Vagina (tissue), 2 donors: Measurements from ENCODE around the gene ZNF44. TPM values are rescaled to one million over a fixed set of nuclear protein-coding genes. Genes with fewer than 3 reads are reported as not detected.

Experiments used
- DNase-seq, 2 donors: peaks; one replicate each; pipeline ENCODE4 v3.0.0-alpha.2; 2017; ENCODE audit errors: extremely low spot score in 2 of 2
- H3K27ac ChIP-seq: fragments of 200-600 bp; sonication (generic); one replicate; pipeline ENCODE4 v1.5.1; 2019
- H3K27me3 ChIP-seq: fragments of 200-600 bp; sonication (generic); one replicate; pipeline ENCODE4 v1.5.1; 2019
- H3K36me3 ChIP-seq, 2 donors: fragments of 200-600 bp; sonication (generic); one replicate each; pipeline ENCODE4 v1.5.1; 2017 to 2019
- H3K4me1 ChIP-seq: fragments of 200-600 bp; sonication (generic); one replicate; pipeline ENCODE4 v1.5.1; 2019
- H3K4me3 ChIP-seq, 2 donors: fragments of 200-600 bp; sonication (generic); 1 replicate in 1 of 2; 2 replicates in 1 of 2; pipeline ENCODE4 v1.5.1; 2016 to 2019
- H3K9me3 ChIP-seq: fragments of 200-600 bp; sonication (generic); one replicate; pipeline ENCODE4 v1.5.1; 2019
- CTCF ChIP-seq, 3 experiments: fragments of 450-650 bp in 2 of 3; fragments of 200-600 bp in 1 of 3; sonication (generic) in 1 of 3; IDR thresholded peaks; one replicate each; pipeline ENCODE4 v1.5.1; 2017 to 2019; ENCODE audit warnings: antibody characterized with exemption in 3 of 3, mild to moderate bottlenecking in 2 of 3, moderate library complexity in 2 of 3
- POLR2A ChIP-seq, 2 donors: fragments of 450-650 bp; IDR thresholded peaks; one replicate each; pipeline ENCODE4 v1.6.1; 2017; ENCODE audit warnings: antibody characterized with exemption in 2 of 2, mild to moderate bottlenecking in 2 of 2, moderate library complexity in 2 of 2
- POLR2AphosphoS5 ChIP-seq, 2 donors: sonication (generic); formaldehyde crosslinking; IDR thresholded peaks; one replicate each; pipeline ENCODE4 v1.9.0; 2017; ENCODE audit warnings: antibody characterized with exemption in 2 of 2, mild to moderate bottlenecking in 2 of 2, low read depth in 1 of 2; ENCODE audit not compliant: insufficient read depth in 1 of 2
- intact Hi-C: fragments of 100-400 bp; cut with DNase I; formaldehyde crosslinking; loops from one replicate; pipeline ENCODE4 v1.15.1; 2023
- total RNA-seq: library from RNA; depleted of rRNA; stranded (reverse); fragments of >200 nt; gene quantifications from one replicate; pipeline ENCODE4 v1.2.3, GENCODE V29; 2016

Gene ZNF44
- total RNA-seq, 1 donor from 2014 or later, result 11.5 TPM

GRCh38 chr19:12278713-12279112, 16.0 kb downstream of the ZNF44 start:
- peaks cover under 1 to 43% of the 10 kb centered on the region in 2 donors for H3K36me3 ChIP-seq
- no peak overlapping the region for H3K27ac ChIP-seq
- no peak overlapping the region for H3K4me3 ChIP-seq
- intact Hi-C loops, result no loop called here
- peaks cover 8% of the 10 kb centered on the region for H3K4me1 ChIP-seq
- H3K9me3 ChIP-seq, result peaks cover 12% of the 10 kb centered on the region
- no peaks in the 10 kb centered on the region for H3K27me3 ChIP-seq
- no peak for TF ChIP-seq POLR2A (IDR thresholded peaks at IDR 0.05)
- TF ChIP-seq CTCF (IDR thresholded peaks at IDR 0.05), result no peak
- no peak for TF ChIP-seq POLR2AphosphoS5 (IDR thresholded peaks at IDR 0.05; ENCODE audit: insufficient read depth in 1 of 2, low read depth in 1 of 2)
- DNase-seq, result no peak

- Histone ChIP-seq H3K9me3 (peaks cover 44% of the 10 kb centered on the region), H3K4me1 (no peaks in the 10 kb centered on the region), H3K36me3 (peaks cover 19 to 74% of the 10 kb centered on the region in 2 donors)
Measured at GRCh38 chr19:12272980-12273901, 21.4 kb downstream of the ZNF44 start.

GRCh38 chr19:12272386-12272785, 22.3 kb downstream of the ZNF44 start:
- Histone ChIP-seq H3K9me3 (peaks cover 37% of the 10 kb centered on the region), H3K36me3 (peaks cover 19 to 66% of the 10 kb centered on the region in 2 donors), H3K27me3 (no peaks in the 10 kb centered on the region), H3K4me1 (no peaks in the 10 kb centered on the region), H3K4me3 (no peak overlapping the region), H3K27ac (no peak overlapping the region)
- no peak for TF ChIP-seq POLR2A (IDR thresholded peaks at IDR 0.05)
- TF ChIP-seq POLR2AphosphoS5 (IDR thresholded peaks at IDR 0.05; ENCODE audit: insufficient read depth in 1 of 2, low read depth in 1 of 2), result no peak
- TF ChIP-seq CTCF (IDR thresholded peaks at IDR 0.05), result no peak
- intact Hi-C loops, result no loop called here
- DNase-seq, result no peak

More at GRCh38 chr19:12272980-12273901, 21.4 kb downstream of the ZNF44 start:
- TF ChIP-seq POLR2A (IDR thresholded peaks at IDR 0.05) (no peak), CTCF (IDR thresholded peaks at IDR 0.05) (no peak), POLR2AphosphoS5 (IDR thresholded peaks at IDR 0.05; ENCODE audit: insufficient read depth in 1 of 2, low read depth in 1 of 2) (no peak)
- H3K27me3 ChIP-seq, result no peaks in the 10 kb centered on the region
- no peak overlapping the region for H3K27ac ChIP-seq
- no peak overlapping the region for H3K4me3 ChIP-seq
- intact Hi-C loops, result no loop called here
- DNase-seq, result no peak

- TF ChIP-seq POLR2AphosphoS5 (IDR thresholded peaks at IDR 0.05; ENCODE audit: insufficient read depth in 1 of 2, low read depth in 1 of 2), result no peak
- no peak for TF ChIP-seq POLR2A (IDR thresholded peaks at IDR 0.05)
- no peak for TF ChIP-seq CTCF (IDR thresholded peaks at IDR 0.05)
- no peak for DNase-seq
- H3K4me1 ChIP-seq, result no peaks in the 10 kb centered on the region
- no peaks in the 10 kb centered on the region for H3K27me3 ChIP-seq
- peaks cover 37% of the 10 kb centered on the region for H3K9me3 ChIP-seq
- intact Hi-C loops, result no loop called here
- H3K4me3 ChIP-seq, result no peak overlapping the region
- no peak overlapping the region for H3K27ac ChIP-seq
- H3K36me3 ChIP-seq, result peaks cover 19 to 55% of the 10 kb centered on the region in 2 donors
Measured at GRCh38 chr19:12270854-12271253, 23.8 kb downstream of the ZNF44 start.
